ENCODE measurements around the gene HTR2B.

DNA sequence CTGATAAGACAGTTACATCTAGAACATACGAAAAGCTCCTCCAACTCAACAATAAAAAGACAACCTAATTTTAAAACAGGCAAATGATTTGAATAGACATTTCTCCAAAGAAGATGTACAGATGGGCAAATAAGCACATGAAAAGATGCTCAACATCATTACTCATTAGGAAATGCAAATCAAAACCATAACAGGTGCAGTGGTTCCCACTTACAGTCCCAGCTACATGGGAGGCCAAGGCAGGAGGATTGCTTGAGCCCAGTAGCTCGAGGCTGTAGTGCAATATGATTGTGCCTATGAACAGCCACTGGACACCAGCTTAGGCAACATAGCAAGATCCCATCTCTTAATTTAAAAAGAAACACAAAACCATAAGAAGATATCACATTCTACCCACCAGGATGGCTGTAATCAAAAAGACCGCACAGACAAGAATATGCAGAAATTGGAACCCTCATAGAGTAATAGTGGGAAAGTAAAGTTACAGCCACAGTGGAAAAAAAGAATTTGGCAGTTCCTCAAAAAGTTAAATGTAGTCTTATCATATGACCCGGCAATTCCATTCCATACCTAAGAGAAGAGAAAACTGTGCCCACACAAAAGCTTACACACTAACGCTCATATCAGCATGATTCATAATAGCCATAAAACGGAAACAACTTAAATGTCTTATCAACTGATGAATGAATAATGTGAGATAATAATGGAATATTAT lies 43.1 kb upstream of the HTR2B start:
- TF ChIP-seq POLR2A (IDR thresholded peaks at IDR 0.05; ENCODE audit: low read length) = no peak
- TF ChIP-seq GATA1 (IDR thresholded peaks at IDR 0.05; ENCODE audit: low read depth, low read length) = no peak

Measured in erythroblast (primary cell).